HG03064 (cell line): ENCODE results near the gene ABCB11.

Source experiments
- ATAC-seq: cut with Tn5 transposase; IDR thresholded peaks from one replicate; pipeline ENCODE4 v1.9.1; 2021; ENCODE audit warnings: low read depth; ENCODE audit not compliant: unreplicated experiment

Gene ABCB11

DNA sequence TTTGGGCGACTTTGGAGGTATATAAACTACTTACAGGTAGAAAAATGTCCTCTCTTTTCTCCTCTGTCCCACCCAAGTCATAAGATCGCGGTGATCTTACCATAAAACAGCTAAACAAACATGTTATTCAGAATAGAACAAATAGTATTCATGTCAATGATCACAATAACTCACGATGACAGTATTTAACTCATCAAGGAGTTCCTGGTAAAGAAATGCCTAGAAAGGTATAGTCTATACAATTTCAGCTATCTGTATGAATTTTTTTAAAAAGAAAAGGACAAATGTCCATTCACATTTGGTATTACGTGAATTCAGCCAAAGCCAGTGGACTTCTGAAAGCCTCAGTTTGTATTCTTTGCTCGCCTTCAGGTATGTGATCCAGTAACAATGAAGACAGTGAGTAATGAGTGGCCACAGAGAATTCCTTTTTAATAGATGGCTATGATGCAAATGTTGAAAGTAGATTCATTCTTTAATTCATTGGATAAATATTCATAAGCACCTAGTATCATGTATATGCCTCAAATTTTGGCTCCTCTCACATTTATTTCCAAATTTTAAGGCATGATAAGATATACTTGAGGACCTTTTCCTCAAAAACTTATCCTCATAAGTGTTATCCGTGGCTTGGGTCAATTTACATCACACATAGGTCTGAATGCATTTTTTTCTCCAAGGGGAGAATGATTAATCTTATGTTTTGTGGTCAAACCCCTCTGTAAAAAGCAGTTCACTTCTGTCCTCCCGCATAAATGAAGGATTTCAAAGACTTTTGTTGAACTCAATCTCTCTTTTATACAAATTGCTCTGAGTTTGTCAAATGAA, 20.3 kb downstream of the ABCB11 start:
- no peak for ATAC-seq

DNA sequence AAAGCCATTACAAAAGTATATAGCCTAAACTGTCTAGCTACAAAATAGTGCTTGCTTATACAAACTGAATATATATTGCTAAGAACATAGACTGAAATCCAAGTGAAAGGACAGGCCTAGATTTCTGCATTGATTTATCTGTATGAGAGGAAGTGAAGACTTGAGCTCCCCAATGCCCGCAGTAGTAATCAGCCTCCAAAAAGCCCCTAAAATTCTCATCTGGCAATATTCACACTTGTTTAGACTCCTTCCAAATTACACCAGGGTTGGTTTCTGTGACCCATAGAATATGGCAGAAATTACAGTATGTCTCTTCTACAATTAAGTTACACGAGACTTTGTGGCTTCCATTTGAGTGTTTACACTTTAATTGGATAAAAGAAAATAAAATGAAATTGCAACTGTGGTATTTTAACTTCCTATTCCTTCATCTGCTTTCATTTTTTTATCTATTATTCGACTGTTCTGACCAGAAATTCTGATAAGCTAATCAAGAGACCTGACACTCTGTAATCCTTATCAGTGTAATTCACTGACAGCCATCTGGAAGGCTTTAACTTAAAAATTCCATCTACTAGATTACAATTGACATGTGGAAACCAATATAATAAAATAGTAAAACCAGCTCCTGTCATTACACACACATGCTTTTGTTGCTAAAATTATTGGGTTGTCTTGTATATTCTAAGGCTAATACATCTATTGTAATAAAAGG, 21.1 kb downstream of the ABCB11 start:
- ATAC-seq = no peak

DNA sequence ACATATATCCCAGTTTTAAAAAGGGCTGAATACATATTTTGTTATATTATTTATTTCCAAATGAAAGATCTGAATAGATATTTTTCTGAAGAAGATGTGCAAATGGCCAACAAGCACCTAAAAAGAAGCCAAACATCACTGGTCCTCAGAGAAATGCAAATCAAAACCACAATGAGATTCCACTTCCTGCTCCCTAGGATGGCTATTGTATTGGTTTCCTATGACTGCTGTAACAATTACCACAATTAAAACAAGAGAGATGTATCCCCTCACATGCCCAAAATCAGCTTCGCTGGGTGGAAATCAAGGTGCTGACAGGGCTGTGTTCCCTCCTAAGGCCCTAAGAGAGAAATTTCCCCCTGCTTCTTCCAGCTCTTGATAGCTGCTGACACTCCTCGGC, 23.2 kb downstream of the ABCB11 start:
- no peak for ATAC-seq

DNA sequence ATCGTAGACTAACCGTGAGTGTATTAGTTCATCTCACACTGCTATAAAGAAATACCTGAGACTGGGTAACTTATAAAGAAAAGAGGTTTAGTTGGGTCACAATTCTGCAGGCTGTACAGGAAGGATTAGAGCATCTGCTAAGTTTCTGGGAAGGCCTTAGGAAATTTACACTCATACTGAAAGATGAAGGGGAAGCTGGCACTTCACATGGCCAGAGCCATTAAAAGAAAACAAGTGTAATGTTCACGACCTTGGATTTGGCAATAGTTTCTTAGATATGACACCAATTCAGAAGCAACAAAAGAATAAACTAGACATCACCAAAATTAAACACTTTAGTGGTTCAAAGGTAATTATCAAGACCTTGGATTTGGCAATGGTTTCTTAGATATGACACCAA, 23.8 kb downstream of the ABCB11 start:
- ATAC-seq = no peak

DNA sequence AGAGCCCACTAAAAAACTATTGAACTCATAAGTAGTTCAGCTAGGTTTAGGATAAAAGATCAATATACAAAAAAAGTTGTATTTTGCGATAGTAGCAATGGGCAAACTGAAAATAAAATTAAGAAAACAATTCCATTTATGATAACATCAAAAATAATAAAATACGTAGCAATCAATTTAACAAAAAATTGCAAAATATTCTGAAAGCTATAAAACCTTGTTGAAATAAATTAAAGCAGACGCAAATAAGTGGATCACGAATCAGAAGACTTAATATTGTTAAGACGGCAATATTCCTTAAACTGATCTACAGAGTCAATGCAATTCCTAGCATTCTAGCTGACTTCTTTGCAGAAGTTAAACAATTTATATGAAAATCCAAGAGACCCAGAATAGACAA, 24.5 kb downstream of the ABCB11 start:
- no peak for ATAC-seq

DNA sequence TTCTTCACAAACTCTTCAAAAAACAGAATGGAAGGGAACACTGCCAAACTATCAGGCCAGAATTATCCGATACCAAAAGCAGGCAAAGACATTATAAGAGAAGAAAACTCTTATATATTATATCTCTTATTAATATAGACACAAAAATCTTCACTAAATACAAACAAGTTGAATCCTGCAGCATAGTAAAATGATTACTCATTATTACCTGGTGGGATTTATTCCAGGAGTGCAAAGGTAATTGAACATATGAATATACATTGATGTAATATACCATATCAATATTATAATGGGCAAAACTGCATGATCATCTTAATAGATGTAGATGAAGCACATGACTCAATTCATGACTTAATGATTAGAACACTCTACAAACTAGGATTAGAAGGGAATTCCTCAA, 25.1 kb downstream of the ABCB11 start:
- no peak for ATAC-seq

DNA sequence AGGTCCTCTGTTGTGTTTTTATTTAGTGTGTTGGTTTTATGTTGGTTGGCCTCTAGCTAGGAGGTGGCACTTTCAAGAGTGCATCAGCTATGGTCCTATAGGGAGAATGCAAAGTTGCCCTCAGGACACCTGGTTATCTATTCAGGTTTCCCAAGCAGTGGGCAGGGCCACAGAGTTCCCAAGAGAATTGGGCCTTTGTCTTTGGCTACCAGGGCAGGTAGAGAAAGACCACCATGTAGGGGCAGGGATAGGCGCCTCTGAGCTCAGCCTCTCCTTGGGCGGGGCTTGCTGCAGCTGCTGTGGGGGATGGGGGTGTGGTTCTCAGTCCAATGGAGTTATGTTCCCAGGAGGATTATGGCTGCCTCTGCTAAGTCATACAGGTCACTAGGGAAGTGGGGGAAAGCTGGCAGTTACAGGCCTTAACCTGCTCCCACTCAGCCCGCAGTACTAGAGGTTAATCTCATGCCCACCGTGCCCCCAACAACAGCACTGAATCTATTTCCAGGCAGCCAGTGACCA, 26.0 kb downstream of the ABCB11 start:
- no peak for ATAC-seq

DNA sequence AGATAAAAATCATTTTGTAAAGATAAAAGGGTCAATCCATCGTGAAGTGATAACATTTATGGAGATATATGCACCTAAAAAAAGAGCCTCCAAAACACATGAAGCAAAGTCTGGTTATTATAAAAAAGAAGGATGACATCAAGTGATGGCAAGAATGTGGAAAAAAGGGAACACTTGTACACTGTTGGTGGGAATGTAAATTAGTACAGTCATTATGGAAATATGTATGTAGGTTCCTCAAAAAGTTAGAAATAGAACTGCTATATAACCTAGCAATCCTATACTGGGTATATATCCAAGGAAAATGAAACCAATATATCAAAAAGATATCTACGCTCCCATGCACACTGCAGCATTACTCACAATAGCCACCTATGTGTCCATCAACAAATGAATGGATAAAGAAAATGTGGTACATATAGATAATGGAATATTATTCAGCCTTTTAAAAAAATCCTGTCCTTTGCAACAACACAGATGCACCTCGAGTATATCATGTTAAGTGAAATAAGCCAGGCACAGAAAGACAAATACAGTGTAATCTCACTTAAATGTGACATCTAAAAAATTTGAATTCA, 28.9 kb downstream of the ABCB11 start:
- no peak for ATAC-seq

DNA sequence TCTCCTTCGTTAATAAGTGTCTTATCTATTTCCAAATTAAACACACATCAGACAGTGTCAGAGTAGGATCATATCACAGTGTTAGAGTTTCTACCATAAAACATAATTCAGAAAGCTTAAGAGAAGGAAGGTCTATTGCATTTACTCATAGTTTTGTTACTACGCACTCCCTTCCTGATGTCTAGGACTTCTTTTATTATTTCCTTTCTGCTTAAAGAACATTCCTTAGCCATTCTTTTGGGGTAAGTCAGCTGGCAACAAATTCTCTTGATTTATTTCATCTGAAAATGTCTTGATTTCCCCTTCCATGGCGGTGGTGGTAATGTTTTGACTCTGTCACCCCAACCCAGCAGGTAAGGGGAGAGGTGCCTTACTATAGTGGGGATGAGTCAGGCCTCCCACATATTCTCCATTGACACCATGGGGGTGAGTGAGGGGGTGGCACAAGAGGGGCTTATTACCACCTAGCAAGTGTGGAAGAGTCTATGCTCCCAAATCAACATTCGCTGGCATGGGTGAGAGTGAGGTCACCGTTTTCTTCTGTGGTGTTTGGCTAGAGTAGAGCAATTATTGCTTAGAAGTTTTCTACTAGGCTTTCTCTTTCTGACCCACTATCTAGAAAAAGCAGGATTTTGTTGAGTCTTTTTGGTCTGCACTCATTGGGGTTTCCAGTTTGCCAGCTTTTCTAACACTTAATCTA, 29.9 kb downstream of the ABCB11 start:
- no peak for ATAC-seq

DNA sequence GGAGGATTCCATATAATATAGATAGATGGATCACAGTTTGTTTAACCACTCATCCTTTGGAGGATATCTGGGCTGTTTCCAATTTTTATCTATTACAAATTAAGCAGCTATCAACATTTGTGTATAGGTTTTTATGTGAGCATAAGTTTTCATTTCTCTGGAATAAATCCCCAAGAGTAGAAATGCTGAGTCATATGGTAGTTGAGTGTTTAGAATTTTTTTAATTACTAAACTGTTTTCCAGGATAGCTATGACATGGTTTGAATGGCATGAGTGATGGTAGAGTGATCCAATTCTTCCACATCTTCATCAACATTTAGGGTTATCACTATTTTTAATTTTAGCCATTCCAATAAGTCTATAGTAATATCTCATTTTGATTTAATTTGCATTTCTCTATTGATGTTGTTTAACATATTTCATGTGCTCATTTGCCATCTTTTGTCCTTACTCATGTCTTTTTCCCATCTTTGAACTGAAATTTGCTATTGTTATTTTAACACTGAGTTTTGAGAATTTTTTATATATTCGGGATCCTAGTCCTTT, 31.4 kb downstream of the ABCB11 start:
- ATAC-seq = no peak

DNA sequence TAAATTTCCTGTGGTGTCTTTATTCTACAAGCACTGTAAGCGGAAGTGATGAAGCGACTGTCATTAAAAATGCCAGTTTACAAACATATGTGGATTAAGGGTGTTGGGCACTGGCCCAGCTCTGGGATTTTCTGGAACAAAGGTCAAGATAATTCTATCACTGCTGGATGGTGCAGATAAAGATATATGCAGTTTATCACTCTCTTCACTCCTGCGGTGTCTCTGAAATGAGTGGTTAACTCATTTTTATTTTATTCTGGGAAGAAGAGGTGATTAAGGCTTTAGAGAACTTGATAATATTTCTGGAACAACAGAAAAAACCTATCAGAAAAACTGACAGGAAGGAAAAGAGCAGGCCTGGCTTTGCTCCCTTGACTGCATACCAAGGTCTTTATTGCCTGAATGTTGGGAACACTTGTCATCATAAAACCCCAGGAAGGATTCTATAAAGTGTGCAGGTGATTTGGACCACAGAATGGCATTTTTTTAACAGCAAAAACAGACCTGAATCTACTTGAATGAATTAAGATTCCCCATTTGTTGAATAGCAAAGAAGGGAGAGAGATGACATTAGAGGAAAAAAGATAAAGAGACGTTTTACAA, 32.4 kb downstream of the ABCB11 start:
- no peak for ATAC-seq

DNA sequence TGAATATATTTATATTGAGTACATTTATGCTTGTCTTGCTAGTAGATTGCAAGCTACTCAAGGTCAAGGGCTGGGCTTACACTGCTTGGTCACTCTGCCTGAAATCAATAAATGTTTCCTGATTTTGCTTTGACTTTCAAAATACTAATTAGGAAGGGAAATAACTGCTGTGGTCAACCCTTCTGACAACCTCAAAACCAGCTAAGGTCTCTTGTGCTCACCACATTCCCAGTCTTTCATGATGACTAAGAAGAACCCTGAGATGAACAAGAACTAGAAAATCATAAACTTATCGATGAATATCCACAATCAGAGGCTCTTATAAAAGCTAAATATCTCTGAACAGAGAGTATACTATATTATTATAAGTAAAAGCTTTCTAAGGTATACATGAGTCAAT, 33.3 kb downstream of the ABCB11 start:
- no peak for ATAC-seq

DNA sequence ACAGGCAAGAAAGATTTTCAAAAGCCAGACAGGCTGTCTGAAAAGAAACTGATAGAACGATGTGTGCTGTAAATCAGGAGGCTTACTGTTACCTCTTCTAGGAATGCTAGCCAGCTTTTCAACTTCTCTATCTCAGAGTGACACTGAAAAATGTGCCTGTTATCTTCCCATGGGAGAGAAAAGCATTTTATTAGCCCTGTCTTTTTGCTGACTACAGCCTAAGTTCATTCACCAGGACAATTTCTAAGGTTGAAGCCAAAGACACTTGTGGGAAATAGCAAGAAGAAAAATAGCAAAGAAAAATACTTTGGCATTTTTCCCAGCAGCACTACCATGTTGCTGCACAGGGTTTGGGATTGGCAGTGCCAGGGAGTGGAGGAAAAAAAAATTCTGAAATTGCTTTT, 34.0 kb downstream of the ABCB11 start:
- ATAC-seq = no peak

DNA sequence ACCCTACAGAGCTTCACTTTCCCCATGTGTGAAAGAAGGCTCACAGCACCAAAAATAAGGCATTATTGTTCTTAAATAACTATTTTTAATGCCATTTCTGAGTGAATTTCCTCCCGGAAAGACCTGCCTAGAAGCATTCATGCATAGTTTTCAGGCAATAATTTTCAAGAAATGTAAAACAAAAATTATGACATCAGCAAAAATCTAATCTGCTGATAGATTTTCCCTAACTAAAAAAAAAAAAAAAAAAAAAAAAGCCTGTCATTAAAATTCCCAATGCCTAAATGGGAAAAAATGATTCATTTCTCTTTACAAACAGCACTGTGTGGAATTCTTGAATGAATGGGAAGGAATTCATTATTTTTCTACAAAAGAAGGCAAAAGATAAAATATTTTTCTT, 35.4 kb downstream of the ABCB11 start:
- ATAC-seq = no peak

DNA sequence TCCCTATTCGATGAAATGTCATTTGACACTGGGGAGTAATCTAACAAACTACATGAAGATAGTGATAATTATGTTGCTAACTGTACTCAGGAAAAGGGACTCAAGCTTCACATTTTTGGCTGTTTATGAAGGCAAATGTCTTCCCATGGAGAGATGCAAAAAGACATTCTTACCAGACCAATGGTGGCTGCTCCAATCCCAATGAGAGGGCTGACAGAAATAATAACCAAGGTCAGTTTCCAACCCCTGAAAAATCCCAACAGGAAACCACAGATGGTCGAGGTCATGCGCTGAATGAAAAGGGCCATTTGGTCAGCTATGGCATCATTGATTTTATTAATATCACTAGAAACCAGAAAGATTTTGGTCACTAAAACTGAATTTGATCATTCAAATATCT, 37.6 kb downstream of the ABCB11 start:
- ATAC-seq = no peak

DNA sequence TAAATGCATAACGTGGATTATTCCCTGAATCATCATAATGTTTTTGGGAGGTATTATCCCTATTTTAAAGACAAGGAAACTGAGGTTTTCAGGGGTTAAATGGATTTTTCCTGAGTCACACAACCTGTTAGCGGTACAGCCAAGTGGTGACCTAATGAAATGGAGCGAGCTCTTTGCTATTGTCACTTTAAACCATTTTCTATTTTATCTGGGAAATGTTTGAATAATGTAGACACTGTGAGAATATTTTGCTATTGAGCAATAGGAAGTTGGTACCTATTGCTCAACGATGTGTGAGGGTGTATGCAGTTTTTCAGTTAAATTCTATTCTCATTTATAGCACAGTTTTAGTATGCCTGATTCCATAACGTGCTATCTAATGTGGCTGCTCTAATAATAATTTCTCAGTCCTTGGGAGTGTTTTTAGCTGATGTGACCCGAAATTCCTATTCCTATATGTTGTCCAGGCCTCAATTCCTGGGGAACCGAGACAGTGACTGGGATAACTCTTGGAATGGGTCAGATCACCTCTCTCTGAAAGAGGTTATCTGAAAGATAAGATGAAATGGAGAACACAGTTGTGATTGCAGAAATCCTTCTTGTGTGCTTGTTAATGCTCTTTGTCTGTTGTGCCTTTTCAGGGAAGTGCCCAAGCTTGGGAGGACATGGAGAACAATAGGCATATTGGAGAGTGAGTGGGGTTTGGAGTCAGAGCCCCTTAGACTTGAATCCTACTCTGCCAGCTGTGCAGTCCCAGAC, 38.4 kb downstream of the ABCB11 start:
- ATAC-seq = no peak

DNA sequence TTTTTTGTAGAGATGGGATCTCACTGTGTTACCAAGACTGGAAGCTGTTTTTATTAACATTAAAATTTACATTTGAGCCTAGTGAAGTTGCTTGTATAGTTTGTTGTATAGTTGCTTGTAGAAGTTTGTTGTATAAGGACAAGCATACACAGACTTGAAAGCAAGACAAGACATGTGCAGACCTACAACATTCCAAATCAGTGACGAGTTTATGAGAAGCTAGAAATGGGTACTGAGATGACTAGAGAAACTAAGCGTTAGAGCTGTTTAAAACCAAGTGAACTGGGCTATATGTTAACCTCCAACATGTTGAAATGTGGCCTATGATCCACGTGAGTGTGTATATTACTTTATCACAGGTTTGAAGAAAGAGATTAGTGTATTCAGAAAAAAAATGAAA, 39.1 kb downstream of the ABCB11 start:
- ATAC-seq = no peak

DNA sequence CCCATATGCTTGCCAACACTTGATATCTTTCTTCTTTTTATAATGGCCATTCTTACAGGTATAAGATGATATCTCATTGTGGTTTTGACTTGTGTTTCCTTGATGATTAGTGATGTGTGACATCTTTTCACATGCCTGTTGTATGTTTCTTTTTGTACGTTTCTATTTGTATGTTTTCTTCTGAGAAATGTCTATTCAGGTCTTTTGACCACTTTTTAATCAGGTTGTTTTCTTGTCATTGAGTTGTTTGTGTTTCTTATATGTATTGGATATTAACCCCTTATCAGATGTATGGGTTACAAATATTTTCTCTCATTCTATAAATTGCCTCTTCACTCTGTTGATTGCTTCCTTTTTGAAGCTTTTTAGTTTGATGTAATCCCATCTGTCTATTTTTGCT, 42.4 kb downstream of the ABCB11 start:
- ATAC-seq = no peak

DNA sequence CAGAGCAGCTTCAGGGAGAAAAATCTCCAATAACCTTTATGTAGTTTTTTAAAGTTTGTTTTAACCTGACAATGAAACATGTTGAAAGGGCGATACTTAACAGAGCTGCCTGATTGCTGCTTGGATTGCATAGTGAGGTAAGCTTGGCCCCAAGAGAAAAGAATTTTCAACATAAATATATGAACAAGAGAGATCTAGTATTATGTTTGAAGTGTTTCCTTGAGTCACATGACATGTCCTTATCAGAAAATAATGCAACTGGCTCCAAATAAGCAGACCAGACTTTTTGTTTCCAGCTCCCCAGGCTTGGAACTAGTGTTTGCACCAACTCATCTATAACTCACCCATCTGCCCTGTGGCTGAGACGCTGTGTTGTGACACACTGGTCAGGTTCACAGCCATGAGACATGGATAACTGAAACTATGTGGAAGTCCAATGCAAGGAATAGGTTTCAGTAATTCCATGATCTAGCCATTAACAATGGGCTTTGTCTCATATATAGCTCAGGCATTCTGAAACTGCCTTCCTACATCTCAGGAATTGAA, 44.7 kb downstream of the ABCB11 start:
- no peak for ATAC-seq
